Motor neuron (in vitro differentiated cells): ENCODE data around the gene FAM227B. TPM values are rescaled to one million over a fixed set of nuclear protein-coding genes. Genes with fewer than 3 reads are reported as not detected.

ENCODE experiments used
- ATAC-seq, 8 experiments: fragments of 200-7000 bp; cut with Tn5 transposase; replicated peaks in 6 of 8; 2 replicates each; pipeline ENCODE4 v1.8.0; 2021; ENCODE audit warnings: mild to moderate bottlenecking in 8 of 8, moderate library complexity in 8 of 8
- H3K27ac ChIP-seq, 2 donors: fragments of 250-450 bp; sonication (Bioruptor Pico); 2 replicates each; pipeline ENCODE4 v1.9.0; 2021; ENCODE audit warnings: antibody characterized with exemption in 2 of 2, mild to moderate bottlenecking in 2 of 2, moderate library complexity in 1 of 2
- H3K4me1 ChIP-seq, 2 donors: fragments of 250-450 bp; sonication (Bioruptor Pico); replicated peaks in 1 of 2; 2 replicates each; pipeline ENCODE4 v1.6.1; 2021; ENCODE audit warnings: antibody characterized with exemption in 2 of 2, mild to moderate bottlenecking in 2 of 2, moderate library complexity in 1 of 2
- H3K4me3 ChIP-seq, 5 donors: fragments of 250-450 bp; sonication (Bioruptor Pico); 2 replicates each; pipeline ENCODE4 v1.9.0; 2021; ENCODE audit warnings: antibody characterized with exemption in 5 of 5, mild to moderate bottlenecking in 5 of 5, moderate library complexity in 4 of 5
- WGBS, 10 experiments: fragments of 450-650 bp; shearing (Covaris generic); methylation state at CpG; one replicate each; pipeline ENCODE4 v1.0.0; 2022; 5-methylcytosine and 5-hydroxymethylcytosine counted together
- in situ Hi-C, 9 experiments: fragments of 400-800 bp; cut with MboI; loops; one replicate each; pipeline ENCODE4 v1.15.0; 2021; ENCODE audit warnings: low sequenced_read_pairs in 9 of 9, low pct_unique_long_range_greater_than_20kb in 2 of 9; ENCODE audit not compliant: unreplicated experiment in 9 of 9
- total RNA-seq, 8 experiments: library from RNA; unstranded; fragments of 300-600 nt; gene quantifications; 2 replicates each; pipeline versions ENCODE4 v1.2.3 to v1.2.4, GENCODE V29; 2022

FAM227B gene
- total RNA-seq, 8 experiments from 2014 or later: 5.8 to 16.1 (median 10.6) TPM

GRCh38 chr15:49279521-49280456 lies 340.8 kb downstream of the FAM227B start:
- no peak overlapping the region for H3K27ac ChIP-seq

GRCh38 chr15:49278751-49279150 lies 341.9 kb downstream of the FAM227B start:
- in situ Hi-C loops: loop anchor here in 1 of 9 experiments (25.0 kb wide), 1 partner anchor 134 kb away; the partner anchor contains the start of gene FGF7
- no peak for ATAC-seq
- no peaks in the 10 kb centered on the region for H3K4me1 ChIP-seq
- H3K27ac ChIP-seq: no peak overlapping the region
- H3K4me3 ChIP-seq: no peak overlapping the region
- WGBS, 10 experiments: 77 to 100% (median 98%) methylated on average over 2 to 4 of the region's 5 CpGs; no CpG with 5 or more reads in 4 of the 10 experiments

More at GRCh38 chr15:49279521-49280456, 340.8 kb downstream of the FAM227B start:
- 0 to 93% (median 79%) methylated on average over 1 to 4 of the region's 4 CpGs; no CpG with 5 or more reads in 2 of the 10 experiments for WGBS, 10 experiments
- ATAC-seq: peak in 3 of 8 experiments; percentile 41 to 86 (median 80)
- in situ Hi-C loops: loop anchor here in 1 of 9 experiments (25.0 kb wide), 1 partner anchor 133 kb away; the partner anchor contains the start of gene FGF7
- Histone ChIP-seq H3K4me1 (no peaks in the 10 kb centered on the region), H3K4me3 (no peak overlapping the region)

Other genes with a start within 250 kb of the FAM227B start
- gene FGF7, start 197.6 kb downstream of the FAM227B start, total RNA-seq: 10 to 100 TPM in 1 of 8 experiments, 1 to 10 TPM in 3, under 1 TPM in 4; 0.05 to 33.6 (median 0.94) TPM
- gene DTWD1, start 230 bp upstream of the FAM227B start, total RNA-seq: 10 to 100 TPM; 14.0 to 54.9 (median 23.7) TPM